RWPE2 (cell line): ENCODE data around the gene HIF1A.
"Not testable (repeated sequence)": the region's sequence is repeated elsewhere in the genome, so short reads cannot be mapped to it uniquely, and the experiment has no call there.

ENCODE experiments used
- ATAC-seq: fragments of 200-7000 bp; cut with Tn5 transposase; 3 replicates; pipeline ENCODE4 v1.9.1; 2021; ENCODE audit warnings: low read depth
- DNase-seq: peaks from one replicate; pipeline ENCODE4 v3.0.0-alpha.2; 2020; ENCODE audit warnings: low spot score
- H3K27ac ChIP-seq: fragments of 450-650 bp; 2 replicates; pipeline ENCODE4 v1.5.1; 2017; ENCODE audit warnings: mild to moderate bottlenecking; ENCODE audit not compliant: poor library complexity, severe bottlenecking
- H3K27me3 ChIP-seq: fragments of 250-450 bp; sonication (Bioruptor Pico); 2 replicates; pipeline ENCODE4 v1.5.1; 2021; ENCODE audit warnings: mild to moderate bottlenecking, moderate library complexity; ENCODE audit not compliant: insufficient read depth, poor library complexity, severe bottlenecking
- H3K36me3 ChIP-seq: fragments of 250-450 bp; sonication (Bioruptor Pico); 2 replicates; pipeline ENCODE4 v1.5.1; 2020; ENCODE audit warnings: low read depth, mild to moderate bottlenecking, moderate library complexity
- H3K4me1 ChIP-seq: fragments of 250-450 bp; sonication (Bioruptor Pico); 2 replicates; pipeline ENCODE4 v1.5.1; 2021; ENCODE audit warnings: mild to moderate bottlenecking, moderate library complexity; ENCODE audit not compliant: insufficient read depth, poor library complexity, severe bottlenecking
- H3K4me3 ChIP-seq: fragments of 250-450 bp; sonication (Bioruptor Pico); 2 replicates; pipeline ENCODE4 v1.5.1; 2021; ENCODE audit warnings: mild to moderate bottlenecking, moderate library complexity; ENCODE audit not compliant: severe bottlenecking
- H3K9me3 ChIP-seq: fragments of 250-450 bp; sonication (Bioruptor Pico); 2 replicates; pipeline ENCODE4 v1.5.1; 2021; ENCODE audit warnings: mild to moderate bottlenecking, moderate library complexity; ENCODE audit not compliant: severe bottlenecking
- TF ChIP-seq, protein P1 (sequence below): fragments of 450-650 bp; IDR thresholded peaks from one replicate; pipeline ENCODE4 v1.5.1; 2017; ENCODE audit warnings: mild to moderate bottlenecking, moderate library complexity; ENCODE audit not compliant: poor library complexity, severe bottlenecking

HIF1A gene

DNA sequence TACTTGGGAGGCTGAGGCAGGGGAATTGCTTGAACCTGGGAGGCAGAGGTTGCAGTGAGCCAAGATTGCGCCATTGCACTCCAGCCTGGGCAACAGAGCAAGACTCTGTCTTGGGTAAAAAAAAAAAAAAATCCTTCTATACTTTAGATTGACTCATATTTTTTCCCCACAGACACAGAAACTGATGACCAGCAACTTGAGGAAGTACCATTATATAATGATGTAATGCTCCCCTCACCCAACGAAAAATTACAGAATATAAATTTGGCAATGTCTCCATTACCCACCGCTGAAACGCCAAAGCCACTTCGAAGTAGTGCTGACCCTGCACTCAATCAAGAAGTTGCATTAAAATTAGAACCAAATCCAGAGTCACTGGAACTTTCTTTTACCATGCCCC is 42.6 kb downstream of the HIF1A start:
- Histone ChIP-seq H3K9me3 (no peaks in the 10 kb centered on the region), H3K27me3 (no peaks in the 10 kb centered on the region), H3K27ac (no peak overlapping the region), H3K36me3 (peaks cover 100% of the 10 kb centered on the region), H3K4me3 (no peak overlapping the region), H3K4me1 (peaks cover 12% of the 10 kb centered on the region)
- TF ChIP-seq, protein P1, sequence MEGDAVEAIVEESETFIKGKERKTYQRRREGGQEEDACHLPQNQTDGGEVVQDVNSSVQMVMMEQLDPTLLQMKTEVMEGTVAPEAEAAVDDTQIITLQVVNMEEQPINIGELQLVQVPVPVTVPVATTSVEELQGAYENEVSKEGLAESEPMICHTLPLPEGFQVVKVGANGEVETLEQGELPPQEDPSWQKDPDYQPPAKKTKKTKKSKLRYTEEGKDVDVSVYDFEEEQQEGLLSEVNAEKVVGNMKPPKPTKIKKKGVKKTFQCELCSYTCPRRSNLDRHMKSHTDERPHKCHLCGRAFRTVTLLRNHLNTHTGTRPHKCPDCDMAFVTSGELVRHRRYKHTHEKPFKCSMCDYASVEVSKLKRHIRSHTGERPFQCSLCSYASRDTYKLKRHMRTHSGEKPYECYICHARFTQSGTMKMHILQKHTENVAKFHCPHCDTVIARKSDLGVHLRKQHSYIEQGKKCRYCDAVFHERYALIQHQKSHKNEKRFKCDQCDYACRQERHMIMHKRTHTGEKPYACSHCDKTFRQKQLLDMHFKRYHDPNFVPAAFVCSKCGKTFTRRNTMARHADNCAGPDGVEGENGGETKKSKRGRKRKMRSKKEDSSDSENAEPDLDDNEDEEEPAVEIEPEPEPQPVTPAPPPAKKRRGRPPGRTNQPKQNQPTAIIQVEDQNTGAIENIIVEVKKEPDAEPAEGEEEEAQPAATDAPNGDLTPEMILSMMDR = no peak
- DNase-seq (no peak), ATAC-seq (no peak)

DNA sequence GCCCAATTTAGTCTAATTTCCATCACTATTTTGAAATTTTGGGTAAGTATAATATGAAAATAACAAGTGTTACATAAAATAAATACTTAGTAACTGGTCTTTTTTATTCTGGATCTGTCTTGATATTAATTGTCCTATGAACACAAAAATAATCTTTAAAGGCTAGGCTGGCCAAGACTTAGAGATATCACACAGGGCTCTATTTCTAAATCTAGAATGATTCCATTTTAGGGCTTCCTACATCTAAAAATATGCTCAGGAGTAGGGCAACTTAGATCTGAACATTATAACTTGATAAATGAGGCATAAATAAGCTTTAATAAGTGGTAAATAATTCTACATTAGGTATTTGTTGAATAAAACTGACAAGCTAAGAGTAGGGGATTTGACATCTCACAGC is 43.8 kb downstream of the HIF1A start:
- ATAC-seq = no peak
- H3K4me1 ChIP-seq = no peaks in the 10 kb centered on the region
- DNase-seq = no peak
- no peak overlapping the region for H3K4me3 ChIP-seq
- H3K27ac ChIP-seq = peak overlapping the region; percentile 4
- peaks cover 100% of the 10 kb centered on the region for H3K36me3 ChIP-seq
- TF ChIP-seq, protein P1 = no peak
- no peaks in the 10 kb centered on the region for H3K9me3 ChIP-seq
- no peaks in the 10 kb centered on the region for H3K27me3 ChIP-seq

DNA sequence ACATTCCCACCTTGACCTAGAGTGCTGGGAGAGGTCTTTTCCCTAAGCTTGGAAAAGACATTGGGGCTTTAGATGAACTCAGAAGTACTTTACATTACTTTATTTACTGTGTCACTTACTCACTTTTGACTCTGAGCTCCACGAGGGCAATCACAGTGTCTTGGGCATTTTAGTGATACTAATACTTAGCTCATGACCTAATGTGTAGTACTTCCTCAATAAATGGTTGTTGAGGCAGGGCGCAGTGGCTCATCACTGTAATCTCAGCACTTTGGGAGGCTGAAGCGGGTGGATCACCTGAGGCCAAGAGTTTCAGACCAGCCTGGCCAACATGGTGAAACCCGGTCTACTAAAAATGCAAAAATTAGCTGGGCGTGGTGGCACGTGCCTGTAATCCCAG is 47.1 kb downstream of the HIF1A start:
- Histone ChIP-seq H3K4me1 (peaks cover 10% of the 10 kb centered on the region), H3K4me3 (no peak overlapping the region), H3K27me3 (no peaks in the 10 kb centered on the region), H3K27ac (peak overlapping the region; percentile 3), H3K36me3 (peaks cover 100% of the 10 kb centered on the region), H3K9me3 (no peaks in the 10 kb centered on the region)
- TF ChIP-seq, protein P1 = no peak
- no peak for DNase-seq
- no peak for ATAC-seq

DNA sequence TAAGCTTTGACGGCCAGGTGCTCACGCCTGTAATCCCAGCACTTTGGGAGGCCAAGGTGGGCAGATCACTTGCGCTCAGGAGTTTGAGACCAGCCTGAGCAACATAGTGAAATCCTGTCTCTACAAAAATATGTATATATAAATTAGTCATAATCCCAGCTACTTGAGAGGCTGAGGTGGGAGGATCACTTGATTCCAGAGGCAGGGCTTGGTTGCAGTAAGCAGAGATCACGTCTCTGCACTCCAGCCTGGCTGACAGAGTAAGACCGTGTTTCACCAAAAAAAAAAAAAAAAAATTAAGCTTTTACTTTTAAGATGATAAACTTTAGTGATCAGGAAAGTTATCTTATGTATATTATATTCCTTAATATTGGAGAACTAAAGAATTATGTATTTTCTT is 48.9 kb downstream of the HIF1A start:
- Histone ChIP-seq H3K4me1 (peaks cover 24% of the 10 kb centered on the region), H3K27ac (peak overlapping the region; percentile 94), H3K4me3 (no peak overlapping the region), H3K36me3 (peaks cover 99% of the 10 kb centered on the region), H3K27me3 (no peaks in the 10 kb centered on the region), H3K9me3 (no peaks in the 10 kb centered on the region)
- DNase-seq (no peak), ATAC-seq (peak; percentile 10; the same call in 1 of the 3 replicates)
- TF ChIP-seq, protein P1 = no peak

DNA sequence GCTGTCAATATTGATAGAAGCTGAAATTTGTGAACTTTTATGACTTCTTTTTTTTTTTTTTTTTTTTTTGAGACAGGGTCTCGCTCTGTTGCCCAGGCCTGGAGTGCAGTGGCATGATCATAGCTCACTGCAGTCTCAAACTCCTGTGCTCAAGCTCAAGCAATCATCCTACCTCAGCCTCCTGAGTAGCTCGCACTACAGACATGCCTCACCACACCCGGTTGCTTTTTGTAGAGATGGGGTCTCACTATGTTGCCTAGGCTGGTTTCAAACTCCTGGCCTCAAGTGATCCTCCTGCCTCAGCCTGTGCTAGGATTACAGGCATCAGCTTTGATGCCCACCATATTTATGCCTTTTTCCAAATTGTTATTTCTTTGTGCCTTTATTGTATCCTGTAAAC is 51.0 kb downstream of the HIF1A start:
- not testable (repeated sequence) for H3K27me3 ChIP-seq, H3K9me3 ChIP-seq, ATAC-seq, DNase-seq
- Histone ChIP-seq H3K36me3 (peaks cover 92% of the 10 kb centered on the region), H3K27ac (peak overlapping the region; percentile 94), H3K4me3 (peak overlapping the region; percentile 28), H3K4me1 (peaks cover 35% of the 10 kb centered on the region)
